Amygdala (tissue), 56 donors: ENCODE data around the gene RELN.
"Not testable (repeated sequence)": the region's sequence is repeated elsewhere in the genome, so short reads cannot be mapped to it uniquely, and the experiment has no call there.

Experiments used
- DNase-seq, 56 donors: peaks; one replicate each; lab custom pipeline; 2025; lab: John Stamatoyannopoulos, UW

Gene RELN

GRCh38 chr7:103857435-103857834, 132.0 kb downstream of the RELN start:
- no peak for DNase-seq

DNA sequence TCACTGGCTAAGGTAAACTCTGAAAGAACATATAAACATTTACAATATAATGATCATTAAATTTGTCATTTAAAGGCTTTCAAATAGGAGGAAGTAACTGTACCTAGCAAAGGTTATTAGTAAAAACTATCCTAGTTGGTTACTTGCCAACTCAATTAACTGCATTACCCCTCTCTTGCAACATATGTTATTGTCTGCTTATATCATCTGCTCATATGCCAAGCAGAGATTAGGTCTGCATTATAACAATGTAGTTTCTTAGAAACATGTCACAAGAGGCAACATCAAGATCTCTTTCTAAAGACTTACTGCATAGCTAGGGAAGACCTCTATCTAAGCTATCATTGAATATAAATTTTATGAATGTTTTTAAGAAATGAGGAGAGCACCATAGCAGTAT, 132.5 kb downstream of the RELN start:
- no peak for DNase-seq

- DNase-seq: no peak
These were observed 133.8 kb downstream of the RELN start for GRCh38 chr7:103855671-103856070.

DNA sequence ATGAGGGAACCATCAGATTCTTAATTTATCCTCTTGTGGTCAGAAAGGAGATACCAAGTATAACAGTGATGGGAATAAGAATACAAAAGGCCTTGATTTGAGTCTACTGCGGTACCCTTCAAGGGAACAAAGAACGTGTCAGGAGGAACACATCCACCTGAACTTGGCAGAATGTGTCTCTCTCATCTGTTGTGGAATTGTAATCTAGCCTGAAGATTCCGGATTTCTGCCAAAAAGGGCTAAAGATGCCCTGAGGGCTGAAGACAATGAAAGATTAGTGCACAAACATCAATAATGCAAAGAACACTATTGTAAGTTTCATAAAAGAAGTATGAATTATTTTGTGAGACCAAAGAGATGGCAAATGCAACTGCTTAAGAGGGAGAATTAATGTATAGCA, 134.8 kb downstream of the RELN start:
- DNase-seq: no peak

DNA sequence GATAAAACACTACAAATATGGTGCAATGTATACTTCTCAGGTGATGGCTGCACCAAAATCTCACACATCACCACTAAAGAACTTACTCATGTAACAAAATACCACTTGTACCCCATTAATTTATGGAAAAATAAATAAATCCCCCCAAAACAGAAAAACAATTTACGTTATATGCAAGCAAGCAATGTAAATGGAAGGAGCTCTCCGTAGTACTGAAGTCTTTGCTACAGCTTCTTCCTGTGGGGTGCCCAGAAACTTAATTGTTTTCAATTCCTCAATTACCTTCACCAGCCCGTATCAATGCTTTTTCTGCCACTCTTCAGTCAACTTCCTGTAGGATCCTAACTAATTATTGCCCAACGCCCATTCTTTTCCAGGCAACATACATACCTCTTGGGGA, 138.1 kb downstream of the RELN start:
- DNase-seq: no peak

DNA sequence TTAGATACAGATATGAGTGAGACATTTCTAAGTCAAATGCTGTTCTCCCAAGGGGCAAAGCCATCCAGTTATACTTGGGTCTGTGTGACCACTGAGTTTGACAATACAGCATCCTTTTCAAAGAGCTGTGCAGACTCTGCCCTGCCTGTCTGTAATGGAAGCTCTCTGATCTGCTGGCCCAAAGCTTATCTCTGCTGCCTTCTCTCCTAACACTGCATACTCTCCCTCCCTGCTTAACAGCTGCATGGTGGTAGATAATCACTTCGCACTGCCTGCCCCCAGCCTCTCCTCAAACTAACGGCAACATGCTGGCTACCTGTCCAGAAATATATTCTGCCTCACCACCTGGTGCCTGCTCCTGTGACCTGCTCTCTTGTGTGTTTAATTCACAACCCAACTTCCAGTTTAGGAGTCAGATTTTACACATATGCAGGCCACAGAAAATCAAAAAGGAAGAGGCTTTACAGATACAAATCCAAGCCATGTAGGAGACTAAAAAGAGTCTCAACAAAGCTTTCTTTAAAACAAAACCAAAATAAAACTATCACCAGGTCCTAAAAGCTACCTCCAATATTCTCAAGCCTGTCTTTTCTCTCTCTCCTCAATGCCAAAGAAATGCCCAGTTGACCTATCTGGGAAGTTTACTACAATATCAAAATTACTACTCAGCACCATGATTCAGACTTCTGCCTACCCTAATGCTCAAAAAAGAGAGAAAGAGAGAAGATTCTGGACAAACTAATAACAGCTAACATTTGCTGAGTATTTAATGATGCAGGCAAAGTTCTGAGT, 145.6 kb downstream of the RELN start:
- no peak for DNase-seq

GRCh38 chr7:103833401-103833800, 156.1 kb downstream of the RELN start:
- DNase-seq: no peak

GRCh38 chr7:103832438-103832837, 157.0 kb downstream of the RELN start:
- no peak for DNase-seq

DNA sequence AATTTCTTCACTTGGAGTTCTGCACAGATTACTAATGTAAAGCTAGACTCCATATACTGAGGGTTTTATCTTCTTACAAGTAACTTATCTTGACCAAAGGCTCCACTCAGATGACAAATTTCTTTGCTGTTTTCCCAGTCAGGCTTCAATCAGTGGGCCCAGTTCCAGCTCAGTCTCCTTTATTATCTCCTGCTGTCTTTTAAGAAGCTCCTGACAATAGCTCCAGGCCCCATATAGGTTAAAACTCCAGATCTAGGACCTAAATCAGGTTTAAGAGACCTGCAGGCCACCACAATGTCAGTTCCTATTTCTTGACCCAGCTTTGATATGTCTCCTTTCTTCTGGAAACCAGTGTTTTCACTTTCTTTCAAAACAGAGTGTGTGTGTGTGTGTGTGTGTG, 165.2 kb downstream of the RELN start:
- no peak for DNase-seq

- no peak for DNase-seq
These were observed 166.4 kb downstream of the RELN start for GRCh38 chr7:103823084-103823483.

DNA sequence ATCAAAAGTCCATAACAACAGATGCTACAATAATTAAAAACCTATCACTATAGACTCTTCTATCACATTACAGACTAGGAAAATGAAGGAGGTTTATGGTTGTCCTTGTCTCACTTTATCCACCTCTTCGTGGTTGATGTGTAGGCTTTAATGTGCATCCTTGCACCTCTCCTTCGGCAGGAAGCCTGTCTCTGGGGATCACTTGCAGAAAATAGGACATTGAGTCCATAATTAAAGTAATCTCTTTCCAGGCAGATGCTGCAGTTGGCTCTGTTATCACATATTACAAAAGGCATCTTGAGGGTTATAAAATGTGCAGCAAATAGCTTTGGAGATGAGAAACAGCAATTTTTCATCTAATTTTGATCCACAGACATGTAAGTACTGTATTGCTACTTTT, 168.4 kb downstream of the RELN start:
- no peak for DNase-seq

DNA sequence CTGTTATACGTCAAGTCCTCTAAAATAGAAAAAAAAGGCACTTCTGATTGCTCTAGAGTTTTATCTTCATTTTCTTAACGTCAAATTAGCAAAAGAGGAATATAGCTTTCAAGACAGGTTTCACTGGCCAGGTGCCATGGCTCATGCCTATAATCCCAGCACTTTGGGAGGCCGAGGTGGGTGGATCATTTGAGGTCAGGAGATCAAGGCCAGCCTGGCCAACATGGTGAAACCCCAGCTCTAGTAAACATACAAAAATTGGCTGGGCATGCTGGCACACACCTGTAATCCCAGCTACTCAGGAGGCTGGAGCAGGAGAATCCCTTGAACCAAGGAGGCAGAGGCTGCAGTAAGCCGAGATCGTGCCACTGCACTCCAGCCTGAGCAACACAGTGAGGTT, 173.5 kb downstream of the RELN start:
- not testable (repeated sequence) for DNase-seq

DNA sequence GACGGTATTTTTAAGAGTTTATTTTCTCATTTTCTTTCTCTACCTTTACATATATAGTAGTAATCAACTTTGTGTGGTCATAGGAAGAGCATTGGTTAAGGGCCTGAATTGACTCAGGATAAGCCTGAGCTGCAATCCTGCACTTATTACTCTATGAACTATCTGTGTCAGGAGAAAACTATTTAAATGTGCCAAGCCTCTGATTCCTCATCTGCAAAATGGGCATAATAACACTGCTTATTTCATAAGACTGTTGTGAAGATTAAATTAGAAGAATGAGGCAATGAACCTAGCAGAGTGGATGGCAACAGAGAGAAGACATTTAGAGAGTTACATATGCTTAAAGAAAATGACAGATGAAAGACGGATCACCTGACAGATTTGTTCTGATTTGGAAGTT, 175.5 kb downstream of the RELN start:
- DNase-seq: no peak

DNA sequence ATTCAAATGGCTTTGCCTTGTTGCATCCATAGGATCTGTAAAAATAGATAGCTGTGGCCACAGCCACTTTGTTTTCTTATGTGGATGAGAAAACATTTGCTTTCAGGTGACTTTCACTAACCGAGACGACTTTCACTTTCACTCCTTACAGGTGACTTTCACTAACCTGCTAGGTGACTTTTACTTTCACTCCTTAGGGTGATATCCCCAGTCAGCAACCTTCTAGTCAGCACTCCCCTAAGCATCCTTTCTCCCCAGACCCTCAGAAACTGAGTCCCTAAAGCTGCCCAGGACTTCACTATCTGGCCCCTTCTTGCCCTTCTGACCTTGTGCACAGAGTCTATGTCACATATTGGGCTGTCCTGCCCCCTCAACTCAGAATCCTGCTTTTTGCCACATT, 177.5 kb downstream of the RELN start:
- DNase-seq: no peak

DNA sequence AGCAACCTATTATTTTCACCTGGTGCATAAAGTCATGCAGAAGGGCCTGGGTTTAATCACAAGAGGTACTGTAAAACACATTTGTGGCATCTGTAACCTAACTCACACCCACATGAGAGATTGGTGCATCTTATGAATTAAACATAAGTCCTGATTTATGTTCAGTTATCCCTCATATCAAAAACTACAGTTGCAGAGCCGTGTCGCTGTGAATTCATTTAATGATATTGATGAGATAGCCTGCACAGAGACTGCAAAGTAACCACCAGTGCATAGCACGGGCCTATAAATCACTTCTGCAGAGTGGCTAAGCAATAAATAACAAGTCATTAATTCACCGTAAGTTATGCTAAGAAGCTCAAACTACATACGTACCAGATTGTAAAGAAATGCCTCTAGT, 178.2 kb downstream of the RELN start:
- DNase-seq: no peak

DNA sequence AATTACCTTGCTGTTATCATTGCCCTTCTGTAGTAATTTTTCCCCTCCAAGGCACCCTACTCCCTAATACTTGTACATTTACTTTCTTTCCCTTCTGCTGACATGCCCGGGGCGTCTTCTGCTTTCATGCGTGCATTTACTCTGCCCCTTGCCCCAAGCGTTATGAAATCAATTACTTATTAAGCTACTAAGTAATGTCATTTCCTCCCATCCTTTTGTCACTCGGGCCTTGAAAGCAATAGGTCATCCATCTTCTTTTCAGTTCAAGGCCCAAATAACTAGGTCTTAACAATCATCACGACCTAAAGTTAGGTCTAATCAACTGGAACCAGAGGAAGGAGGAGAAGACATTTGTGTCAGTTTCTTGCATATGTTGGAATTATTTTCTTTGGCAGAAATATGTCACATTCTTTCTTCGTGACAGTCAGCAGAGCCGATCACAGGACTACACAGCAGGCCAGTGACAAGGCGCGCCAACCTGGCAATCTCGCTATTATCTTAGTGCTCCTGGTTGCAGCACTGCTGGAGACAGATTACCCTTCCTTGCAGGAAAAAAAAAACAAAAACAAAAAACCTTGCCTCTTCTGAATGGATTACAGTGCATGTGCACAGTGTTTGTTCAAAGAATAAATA, 179.2 kb downstream of the RELN start:
- no peak for DNase-seq

- DNase-seq: no peak
These were observed 180.0 kb downstream of the RELN start for GRCh38 chr7:103809229-103809994.

DNA sequence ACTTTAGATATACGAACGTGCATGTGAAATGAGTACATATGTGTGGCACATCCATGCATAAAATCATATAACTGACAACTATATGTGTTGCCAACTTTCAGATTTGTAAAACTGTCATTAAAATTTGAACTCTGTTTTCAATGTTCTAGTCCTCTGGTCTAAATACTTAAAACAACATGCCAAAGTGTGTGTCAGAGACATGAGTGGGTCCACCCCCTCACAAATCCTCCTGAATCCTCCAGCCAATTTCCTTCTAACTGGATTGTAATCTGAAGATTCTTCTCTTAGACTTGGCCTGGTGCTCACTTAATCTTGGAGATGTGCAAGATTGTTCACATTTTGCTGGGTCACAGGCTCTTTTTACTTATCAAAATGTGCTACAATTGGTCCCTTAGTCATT, 184.1 kb downstream of the RELN start:
- DNase-seq: no peak

DNA sequence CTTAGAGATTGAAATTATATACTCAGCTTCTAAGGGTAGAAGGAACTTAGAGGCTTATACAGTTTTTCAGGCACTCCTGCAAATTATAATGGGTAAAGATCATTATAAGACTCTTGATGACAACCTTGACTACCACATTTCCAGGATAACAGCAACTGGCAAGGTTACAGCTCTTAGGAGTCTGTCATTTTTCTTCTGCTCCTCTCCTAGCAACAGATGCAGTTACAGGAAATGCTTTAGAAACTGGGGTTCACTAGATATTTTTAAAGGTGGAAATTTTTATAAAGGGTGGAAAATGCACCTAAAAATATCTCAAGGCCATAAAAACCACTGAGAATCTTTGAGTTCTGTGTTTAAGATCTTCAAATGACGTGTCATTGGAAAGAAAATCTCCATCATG, 185.8 kb downstream of the RELN start:
- no peak for DNase-seq

- DNase-seq: no peak
These were observed 190.2 kb downstream of the RELN start for GRCh38 chr7:103799298-103799697.

- DNase-seq: no peak
These were observed 191.7 kb downstream of the RELN start for GRCh38 chr7:103797647-103798307.
